NCI-H345 treated with DMSO at 0.1 percent for 48 hours (cell line): Measurements from ENCODE around the gene BRD1.
A peak's percentile ranks its signal among the peaks of the same experiment; 100 is the strongest.

ENCODE experiments used
- DNase-seq: peaks from one replicate; lab custom pipeline; 2025; ENCODE audit not compliant: unreplicated experiment; lab: John Stamatoyannopoulos, UW

The BRD1 gene

DNA sequence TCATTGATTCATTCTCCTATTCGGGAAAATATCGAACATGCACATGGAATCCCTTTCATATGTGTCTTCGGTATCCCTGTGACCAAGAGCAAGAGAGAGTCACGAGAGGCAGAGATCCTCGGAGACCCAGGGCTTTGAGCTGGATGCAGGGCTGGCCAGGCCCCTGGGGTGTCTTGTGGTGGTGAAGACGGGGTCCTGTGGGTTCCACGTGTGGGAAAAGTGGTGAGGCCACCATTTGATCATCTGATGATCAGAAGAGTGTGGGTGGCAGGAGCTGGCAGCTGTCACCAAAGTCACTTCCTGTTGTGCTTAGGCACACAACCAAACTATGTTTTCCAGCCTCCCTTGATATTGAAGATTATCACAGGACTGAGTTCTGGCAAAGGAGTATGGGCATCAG lies 94.0 kb downstream of the BRD1 start:
- no peak for DNase-seq

DNA sequence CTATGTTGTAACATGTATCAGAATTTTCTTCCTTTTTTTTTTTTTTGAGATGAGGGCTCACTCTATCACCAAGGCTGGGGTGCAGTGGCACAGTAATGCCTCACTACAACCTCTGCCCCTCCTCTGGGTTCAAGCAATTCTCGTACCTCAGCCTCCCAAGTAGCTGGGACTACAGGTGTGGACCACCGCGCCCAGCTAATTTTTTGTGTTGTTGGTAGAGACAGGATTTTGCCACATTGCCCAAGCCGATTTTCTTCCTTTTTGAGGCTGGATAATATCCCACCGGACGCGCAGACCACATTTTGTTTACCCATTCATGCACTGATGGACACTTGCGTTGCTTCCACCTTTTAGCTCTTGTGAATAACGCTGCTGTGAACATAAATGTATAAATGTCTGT lies 97.0 kb downstream of the BRD1 start:
- DNase-seq: no peak

DNA sequence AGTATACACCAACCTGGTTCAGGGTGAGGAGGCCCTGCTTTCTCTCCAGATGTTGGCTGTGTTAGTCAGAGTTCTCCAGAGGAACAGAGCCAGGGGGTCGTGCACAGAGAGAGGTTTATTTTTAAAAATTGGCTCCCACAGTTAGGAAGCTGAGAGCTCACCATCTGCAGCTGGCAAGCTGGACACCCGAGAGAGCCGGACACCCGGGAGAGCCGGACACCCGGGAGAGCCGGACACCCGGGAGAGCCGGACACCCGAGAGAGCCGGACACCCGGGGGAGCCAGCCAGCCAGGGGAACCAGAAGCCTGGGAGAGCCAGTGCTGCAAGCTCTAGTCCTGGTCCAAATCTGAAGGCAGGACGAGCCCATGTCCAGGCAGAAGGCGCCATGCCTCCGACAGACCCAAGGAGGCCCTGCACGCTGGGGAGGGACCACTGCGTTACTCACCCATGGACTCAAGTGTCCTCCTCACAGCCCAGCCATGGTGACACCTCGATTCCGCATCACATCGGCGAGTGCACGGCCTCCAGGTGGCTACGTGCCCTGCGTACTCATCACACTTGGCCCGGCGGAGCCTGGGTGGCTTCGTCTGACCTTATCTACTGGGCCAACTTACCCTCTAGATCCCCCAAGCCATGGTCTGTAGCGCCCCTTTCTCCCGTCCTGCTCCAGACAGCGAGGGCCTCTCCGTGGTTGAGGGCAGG lies 99.0 kb downstream of the BRD1 start:
- DNase-seq: no peak

DNA sequence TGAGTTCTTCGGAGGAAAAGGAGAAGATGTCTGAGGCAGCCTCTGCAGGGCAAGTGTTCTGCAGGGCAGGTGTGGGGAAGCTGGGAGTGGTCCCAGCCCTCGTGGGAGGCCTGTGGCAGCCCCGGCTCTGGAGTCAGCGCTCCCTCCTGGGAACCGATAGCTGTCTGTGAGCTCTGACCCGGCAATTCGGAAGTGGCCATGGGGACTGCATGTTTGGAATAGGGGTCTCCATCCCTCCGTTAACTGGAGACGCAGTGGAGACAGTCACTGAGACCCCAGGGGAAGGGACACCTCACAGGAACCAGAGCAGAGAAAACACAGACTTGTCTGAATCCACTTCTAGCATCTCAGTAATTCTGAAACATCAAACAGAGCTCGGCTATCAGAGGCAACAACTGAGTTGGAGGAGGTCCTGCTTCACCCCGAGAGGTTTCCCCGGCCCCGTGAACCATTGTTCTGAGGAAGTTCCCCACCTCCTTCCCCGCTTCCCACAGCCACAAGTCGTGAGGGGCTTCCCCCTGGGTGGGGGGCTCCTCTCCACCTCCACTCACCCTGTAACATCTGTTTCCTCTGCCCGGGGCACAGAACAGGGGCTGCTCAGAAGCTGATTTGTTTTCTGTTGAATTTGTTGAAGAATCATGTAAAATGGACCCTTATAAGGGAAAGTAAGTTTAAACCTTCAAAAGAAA lies 99.6 kb downstream of the BRD1 start:
- DNase-seq: no peak

DNA sequence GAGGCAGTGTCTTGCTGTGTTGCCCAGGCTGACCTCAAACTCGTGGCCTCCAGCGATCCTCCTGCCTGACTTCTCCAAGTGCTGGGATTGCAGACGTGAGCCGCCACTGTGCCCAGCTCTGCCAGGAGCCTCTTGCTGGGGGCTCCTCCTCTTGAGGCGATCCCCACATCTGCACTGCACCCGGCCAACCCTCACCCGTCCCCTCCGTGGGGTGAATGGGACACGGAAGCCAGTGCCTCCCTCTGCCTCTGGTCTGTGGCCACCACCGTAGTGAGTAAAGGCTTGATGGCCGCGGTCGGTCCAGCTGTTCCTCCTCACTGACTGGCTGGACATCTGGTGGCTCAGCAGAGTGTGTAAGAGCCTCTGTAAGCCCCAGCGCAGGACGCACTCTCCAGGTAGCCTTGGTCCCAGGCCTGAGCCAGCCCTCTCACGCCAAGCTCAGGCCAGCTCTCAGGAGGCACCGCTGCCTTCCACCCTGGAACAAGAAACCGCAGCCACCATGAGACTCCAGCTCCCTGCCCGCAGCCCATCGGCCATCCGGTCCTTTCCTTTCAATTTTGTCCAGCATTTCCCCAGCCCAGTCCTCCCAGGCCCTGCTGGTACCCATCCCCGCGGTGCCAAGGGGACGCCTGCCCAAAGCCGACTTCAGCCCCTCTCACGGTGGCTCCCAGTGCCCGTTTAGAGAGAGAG lies 100.3 kb downstream of the BRD1 start:
- no peak for DNase-seq

DNA sequence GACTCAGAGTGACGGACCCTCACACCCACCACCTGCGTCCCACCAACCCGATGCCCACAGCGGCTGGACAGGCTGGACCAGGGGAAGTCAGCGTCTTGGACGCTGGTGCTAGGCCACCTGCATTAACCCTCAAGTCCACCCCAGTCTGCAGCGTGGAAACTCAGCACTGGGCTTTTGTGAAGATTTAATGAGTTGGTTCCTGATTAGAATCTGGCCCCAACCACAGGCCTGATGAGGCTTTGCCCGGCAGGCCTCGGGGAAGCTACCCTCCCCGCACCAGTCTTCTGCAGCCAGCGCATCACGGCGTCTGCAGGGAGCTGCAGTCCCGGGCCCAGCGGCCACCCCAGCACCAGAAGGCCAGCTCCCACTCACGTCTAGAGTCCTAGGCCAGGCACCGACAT lies 101.0 kb downstream of the BRD1 start:
- DNase-seq: no peak

DNA sequence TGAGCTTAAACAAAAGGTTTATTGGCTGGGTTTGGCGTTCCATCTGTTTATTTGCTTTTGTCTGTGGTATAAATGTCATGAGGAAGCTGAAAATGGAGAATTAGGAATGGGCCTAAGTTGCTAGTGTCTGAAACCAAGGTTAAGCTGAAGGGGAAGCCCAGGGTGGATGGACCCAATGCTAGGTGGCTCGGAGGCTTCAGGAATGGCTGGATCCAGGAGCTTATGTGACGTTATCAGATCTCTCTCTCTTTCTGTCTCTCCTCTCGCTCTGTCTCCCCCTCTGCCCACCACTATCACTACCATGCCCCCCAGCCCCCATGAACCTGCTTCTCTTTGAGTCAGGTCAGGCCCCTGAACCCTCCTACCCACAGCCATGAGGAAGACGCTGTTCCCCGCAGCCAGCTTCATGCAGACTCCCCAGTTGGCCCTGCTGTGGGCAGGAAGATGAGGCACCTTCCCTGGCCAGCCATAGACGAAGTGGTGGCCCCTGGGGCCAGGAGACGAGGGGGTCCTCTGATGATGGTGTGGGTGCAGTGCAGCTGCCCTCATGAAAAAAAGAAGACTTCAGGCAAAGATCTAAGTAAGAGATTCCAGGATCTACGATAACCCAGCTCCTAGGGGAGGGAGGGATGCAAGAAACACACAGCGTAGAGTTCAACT lies 101.5 kb downstream of the BRD1 start:
- no peak for DNase-seq

DNA sequence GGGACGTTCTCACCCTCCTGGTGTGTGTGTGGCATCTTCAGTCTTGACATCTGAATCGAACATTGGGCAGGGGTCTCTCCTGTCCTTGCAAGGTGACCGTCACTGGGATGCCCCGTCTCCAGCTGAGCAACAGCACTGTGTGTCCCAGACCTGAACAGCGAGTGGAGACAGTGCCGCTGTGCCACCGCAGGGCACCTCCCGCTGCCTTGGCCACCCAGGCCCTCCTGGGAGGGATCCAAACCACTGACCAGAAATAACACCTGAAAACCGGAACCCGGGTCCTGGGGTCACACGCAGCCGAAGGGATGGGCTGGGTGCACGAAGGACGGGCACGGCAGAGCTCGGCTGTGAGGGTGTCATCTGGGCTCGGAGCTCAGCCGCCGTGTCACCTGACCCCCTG lies 102.2 kb downstream of the BRD1 start:
- DNase-seq: no peak

DNA sequence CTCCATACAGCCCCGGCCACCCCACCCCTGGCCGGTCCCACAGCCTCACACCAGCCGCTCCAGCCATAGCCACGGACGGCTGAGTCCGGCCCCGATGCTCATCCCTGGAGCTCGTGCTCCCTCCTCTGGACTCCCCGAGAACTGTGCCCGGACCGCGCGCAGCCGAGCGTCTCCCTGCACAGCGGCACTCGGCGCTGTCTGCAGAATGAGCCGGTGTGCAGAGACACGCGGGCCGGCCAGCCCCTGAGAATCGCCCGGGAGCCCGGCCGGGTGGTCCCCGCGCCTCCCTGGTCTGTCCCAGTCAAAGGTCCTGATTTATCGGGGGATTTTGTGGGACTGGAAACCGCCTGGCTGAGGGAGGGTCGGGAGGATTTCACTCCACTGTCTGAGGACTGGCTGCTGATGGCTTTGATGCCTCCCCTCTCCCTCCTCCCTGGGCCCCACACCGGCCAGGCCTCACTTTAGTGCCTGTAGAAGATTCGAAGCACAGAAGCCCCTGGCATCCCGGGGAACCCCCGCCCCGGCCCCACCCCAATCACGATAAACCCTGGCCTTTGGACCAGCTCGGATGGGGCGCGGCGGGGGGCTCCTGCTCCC lies 102.7 kb downstream of the BRD1 start:
- peak; percentile 35 for DNase-seq

DNA sequence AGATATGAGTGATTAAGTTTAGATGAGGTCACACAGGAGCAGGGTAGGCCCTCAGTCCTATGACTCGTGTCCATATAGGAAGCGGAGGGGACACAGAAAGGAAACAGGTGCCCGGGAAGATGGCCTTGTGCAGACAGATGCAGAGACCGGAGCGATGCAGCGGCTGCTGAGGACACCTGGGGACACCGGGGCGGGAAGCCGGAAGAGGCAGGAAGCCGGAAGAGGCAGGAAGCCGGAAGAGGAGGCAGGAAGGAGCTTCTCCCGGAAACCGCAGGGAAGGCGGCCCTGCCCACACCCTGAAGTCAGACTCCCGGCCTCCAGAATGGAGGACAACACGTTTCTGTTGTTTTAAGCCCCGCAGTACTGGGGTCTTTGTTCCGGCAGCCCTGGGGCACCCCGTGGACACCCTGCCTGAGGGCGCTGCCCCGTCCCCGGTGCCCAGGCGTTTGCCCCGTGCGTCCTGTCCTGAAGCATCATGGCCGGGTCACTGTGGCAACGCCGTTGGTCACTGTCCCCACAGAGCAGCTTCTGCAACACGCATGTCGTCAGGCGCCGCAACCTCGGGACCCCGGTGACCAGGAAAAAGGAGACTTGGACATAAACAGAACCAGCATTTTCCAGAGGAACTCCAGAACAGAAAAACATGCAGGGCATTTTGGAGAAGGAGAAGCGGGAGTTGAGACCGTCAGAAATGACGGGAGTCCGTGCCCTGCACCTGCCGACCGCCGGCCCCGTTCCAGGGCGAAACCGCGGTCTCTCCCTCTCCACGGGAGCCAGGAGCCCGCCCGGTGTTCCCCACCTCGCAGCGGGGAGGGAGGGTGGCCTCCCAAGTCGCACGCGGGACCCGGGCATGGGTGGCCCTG lies 103.4 kb downstream of the BRD1 start:
- DNase-seq: no peak

DNA sequence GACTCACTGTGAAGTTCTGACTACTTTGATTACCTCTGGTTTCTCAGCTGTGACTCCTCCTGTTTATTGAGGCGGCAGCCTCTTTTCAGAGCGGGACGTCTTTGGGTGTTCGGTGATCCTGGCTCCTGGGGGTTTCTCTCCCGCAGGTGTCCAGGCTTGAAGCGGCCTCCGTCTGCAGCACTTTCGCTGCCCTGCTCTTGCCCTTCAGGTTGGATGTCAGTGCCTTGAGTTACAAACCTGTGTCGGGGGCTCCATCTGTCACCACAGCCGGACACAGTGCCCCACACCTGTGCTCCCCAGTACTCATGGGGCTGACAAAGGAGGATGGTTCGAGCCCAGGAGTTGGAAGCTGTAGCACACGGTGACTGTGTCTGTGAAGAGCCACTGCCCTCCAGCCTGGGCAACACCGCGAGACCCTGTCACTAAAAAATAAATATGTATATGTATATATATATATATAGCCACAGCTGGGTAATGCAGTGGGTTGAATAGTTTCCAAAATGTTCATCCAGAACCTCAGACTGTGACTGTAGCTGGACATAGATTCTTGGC lies 104.1 kb downstream of the BRD1 start:
- DNase-seq: no peak
